ENCODE data around the gene ATP8B4.
"Not testable (repeated sequence)": the region's sequence is repeated elsewhere in the genome, so short reads cannot be mapped to it uniquely, and the experiment has no call there.

Gene ATP8B4

DNA sequence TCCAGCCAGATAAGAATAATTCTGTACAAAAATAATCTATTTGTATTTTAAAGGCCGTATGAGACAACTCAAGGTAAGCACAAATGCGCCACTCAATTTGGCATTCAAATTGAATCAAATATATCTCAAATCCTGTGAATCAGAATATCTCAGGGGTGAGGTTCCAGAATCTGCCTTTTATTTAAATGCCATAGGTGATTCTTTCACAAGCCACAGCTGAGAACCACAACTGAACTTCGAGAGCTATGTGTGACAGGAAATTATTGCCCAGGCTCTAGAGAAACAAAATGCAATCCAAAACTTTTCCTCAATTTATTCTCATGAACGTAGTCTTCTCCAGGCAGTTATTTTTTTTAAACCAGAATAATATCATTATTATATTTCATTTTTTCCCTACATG, 11.9 kb downstream of the ATP8B4 start:
- DNase-seq, result no peak

DNA sequence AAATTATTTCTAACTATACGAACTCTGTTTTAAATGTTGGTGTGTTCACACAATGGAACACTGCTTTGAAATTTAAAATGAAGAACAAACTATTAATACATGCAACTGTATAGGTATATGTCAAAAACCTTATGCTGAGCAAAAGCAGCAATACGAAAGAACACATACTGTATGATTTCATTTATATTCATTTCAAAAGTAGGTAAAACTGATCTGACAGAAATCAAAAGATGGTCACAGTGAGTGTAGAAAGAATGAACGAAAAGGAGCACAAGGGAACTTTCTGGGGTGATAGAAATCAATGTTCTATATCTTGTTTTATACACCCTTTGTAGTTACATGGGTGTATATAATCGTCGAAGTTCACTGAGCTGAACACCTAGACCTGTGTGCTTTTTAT, 12.6 kb downstream of the ATP8B4 start:
- DNase-seq, result no peak

DNA sequence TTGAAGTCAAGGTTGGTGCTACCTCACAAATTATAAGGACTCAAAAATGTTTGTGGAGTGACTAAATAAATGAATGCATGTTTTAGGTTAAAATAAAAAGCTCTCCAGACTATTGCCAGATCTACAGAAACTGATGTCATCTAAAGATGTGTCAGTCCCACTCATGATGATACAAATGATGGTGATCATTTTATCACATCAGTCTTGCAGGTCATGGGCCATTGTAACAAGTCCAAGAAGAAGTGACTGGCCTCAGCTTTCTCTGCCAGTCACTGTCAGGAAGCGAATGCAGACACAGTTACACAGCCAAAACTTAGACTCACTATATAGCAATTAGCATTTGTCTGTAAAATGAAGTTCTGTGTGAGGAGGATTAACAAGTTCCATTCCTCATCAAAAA, 18.5 kb downstream of the ATP8B4 start:
- DNase-seq, result no peak

DNA sequence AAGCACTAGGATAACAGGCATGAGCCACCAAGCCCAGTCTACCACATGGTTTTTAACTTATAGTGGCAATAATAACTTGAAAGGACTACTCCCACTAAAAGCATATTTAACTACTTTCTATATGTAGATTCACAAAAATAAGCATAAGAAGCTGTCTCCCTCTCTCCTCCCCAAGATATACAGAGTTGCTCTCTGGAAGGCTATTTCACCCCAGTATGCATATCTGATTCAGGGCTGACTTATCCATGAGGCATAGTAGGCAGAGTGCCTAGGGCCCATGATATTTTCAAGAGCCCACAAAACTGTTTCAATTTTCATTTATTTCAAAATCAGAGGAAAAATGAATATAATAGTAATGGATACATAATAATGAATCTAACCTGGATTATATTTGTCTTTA, 20.5 kb downstream of the ATP8B4 start:
- no peak for DNase-seq

DNA sequence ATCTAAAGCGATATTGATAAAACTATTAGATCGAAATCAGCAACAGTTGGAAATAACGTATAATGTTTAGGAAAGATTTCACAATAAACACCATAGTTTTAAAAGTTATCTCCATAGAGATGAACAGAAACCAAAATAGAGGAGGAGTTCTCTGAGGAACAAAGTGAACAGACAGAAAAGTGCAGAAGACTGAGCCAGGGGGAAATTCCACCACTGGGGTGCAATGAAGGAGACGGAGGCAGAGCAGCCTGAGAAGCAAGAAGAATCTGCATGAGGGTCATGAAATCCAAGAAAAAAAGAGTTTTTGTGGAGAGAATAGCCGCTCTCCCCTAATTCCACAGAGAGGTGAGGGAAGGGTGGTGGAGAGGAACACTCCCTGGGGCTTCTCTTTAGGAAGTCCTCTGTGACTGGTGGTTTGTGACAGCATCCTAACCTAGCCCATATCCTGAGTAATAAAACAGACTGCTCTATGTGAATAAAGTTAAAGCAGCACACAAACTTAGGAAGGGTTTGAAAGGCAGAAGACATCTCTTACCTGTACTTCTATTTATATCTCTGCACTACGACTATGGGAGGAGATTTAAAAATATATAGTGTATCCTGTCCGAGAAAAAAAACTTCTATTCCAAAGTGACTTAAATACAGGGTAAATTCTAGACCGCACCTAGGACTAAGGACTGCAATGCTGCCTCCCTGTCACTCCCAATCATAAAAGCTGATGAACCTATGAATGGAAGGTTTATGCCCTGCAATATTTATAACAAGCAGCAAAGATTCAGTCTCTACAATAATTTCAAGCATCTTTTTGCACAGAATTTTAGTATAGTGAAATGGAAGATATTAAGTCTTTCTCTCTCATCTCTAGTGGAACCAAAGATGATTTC, 22.9 kb downstream of the ATP8B4 start:
- no peak for DNase-seq

DNA sequence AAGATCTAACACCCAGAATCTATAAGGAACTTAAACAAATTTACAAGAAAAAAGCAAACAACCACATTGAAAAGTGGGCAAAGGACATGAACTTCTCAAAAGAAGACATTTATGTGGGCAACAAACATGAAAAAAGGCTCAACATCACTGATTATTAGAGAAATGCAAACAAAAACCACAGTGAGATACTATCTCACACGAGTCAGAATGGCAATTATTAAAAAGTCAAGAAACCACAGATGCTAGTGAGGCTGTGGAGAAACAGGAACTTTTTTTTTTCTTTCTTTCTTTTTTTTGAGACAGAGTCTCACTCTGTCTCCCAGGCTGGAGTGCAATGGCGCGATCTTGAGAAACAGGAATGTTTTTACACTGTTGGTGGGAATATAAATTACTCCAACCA, 29.6 kb downstream of the ATP8B4 start:
- DNase-seq, result not testable (repeated sequence)

GRCh38 chr15:50084932-50085331, 34.1 kb downstream of the ATP8B4 start:
- no peak for DNase-seq

DNA sequence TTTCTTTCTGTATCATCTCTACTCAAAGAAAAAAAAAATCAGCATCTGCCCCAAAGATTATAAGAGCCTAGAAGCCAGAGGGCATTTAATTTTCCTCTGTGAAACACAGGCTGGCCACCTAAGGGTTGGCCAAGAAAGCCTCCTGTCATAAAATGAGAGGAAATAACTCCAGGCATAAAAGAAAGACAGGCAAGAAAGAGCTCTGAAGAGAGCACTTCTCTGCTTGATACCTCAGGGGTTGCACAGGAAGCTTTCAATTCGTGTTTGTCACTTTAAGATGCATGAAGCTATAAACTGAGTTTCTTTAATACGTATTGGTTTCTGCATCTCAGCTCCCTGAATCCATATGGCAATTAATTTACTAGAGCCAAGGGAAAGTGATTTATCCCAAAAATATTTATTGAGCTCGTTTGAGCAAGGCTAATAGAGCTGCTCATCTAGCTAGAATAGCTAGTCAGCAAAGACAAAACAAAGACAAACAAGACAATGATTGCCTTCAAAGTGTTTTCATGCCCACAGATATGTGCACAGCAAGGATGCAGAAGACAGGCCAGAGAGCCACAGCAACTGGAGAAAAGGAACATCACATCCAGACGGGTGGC, 35.5 kb downstream of the ATP8B4 start:
- DNase-seq, result no peak

- DNase-seq, result no peak
These were observed 37.0 kb downstream of the ATP8B4 start for GRCh38 chr15:50082066-50082465.

DNA sequence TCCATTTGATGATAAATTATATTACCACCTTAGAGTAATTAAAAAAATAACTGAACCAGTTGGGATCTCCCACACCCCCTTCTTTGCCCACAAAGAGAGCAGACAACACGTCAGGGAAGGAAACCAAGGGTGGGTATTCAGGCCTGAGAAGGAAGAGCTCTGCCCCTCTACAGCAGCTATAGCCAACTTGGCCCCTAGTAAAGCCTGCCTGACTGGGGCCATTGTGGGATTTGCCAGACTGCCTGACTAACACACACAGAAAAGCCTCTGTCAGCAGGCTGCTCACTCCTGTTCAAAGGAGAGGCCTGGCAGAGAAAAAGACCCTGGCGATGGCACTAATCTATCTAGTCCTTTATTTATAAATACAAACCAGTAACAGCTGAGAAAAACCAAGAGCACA, 41.4 kb downstream of the ATP8B4 start:
- no peak for DNase-seq

DNA sequence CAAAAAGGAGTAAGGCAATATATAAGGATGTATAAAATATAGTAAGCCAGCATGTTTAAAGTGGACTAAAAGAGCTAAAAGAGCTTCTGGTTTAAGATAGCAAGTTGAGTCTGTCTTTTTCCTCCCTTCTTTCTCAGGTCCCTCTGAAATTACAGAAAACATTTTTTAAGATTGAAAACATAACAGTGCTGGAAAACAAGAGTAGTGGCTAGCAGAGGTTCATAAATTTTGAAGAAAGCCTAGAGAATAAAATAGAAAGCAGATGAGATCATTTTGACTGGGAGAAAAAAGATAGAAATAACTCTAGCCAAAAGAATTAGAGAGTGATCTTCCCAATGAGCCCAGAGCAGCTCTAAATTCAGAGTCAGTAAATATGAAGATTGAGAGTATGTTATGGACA, 41.9 kb downstream of the ATP8B4 start:
- no peak for DNase-seq

- DNase-seq, result no peak
These were observed 43.7 kb downstream of the ATP8B4 start for GRCh38 chr15:50075319-50075718.

- DNase-seq, result no peak
These were observed 47.3 kb downstream of the ATP8B4 start for GRCh38 chr15:50071551-50072258.

- no peak for DNase-seq
These were observed 51.0 kb downstream of the ATP8B4 start for GRCh38 chr15:50068016-50068415.

- DNase-seq, result no peak
These were observed 51.8 kb downstream of the ATP8B4 start for GRCh38 chr15:50067254-50067653.

- no peak for DNase-seq
These were observed 52.4 kb downstream of the ATP8B4 start for GRCh38 chr15:50066666-50067065.

DNA sequence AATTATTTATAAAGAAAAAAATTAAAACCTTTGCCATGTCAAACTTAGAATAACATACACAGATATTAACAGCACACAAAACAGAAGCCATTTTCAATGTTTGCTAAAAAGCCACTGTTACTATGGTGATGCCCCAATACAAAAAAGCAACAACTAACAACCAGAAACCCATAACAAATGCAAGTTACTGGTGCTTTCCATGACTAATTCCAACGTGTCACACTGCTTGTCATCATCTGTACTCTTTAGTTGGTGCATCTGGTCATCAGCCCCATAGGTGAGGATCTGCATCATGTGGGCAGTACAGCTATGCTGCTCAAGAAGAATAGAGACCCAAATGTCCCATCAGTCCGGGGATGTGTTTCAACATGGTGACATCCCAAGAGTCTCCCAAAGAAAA, 52.8 kb downstream of the ATP8B4 start:
- no peak for DNase-seq

DNA sequence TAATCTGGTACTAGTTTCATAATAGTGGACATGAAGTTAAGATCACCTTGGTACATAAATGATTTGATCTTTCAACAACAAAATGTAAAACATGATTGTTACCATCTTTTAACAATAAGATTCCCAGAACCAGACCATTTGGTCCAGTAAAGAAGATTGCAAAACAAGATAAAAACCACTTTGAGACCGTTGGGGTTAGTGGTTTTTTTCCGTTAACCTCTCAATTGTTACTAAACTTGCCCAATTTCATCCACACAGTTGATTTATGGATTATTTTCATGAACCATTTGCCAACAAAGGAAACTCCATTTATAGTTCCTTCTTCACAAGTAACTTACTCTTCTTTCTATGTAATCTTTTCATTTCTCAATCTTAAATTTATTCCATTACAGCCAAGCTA, 53.8 kb downstream of the ATP8B4 start:
- no peak for DNase-seq

- no peak for DNase-seq
These were observed 54.4 kb downstream of the ATP8B4 start for GRCh38 chr15:50064673-50065072.

GRCh38 chr15:50063226-50063625, 55.8 kb downstream of the ATP8B4 start:
- DNase-seq, result no peak

DNA sequence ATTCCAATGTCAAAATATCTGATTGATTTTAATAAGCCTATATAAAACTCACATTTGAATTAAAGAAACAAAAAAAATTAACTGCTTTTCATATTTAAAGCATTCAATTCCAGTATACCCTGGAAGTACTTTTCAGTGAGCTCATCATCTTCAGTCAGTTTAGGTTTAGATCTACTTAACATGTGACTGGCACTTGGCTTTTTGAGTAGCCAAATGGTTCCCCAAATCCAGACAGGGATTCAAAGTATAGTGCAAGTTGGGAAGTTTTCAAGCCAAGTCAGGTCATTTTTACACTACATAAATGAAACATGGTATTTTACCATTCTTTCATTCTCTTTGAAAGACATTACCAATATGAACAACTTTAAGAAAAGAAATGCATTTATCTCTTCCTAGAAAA, 57.5 kb downstream of the ATP8B4 start:
- no peak for DNase-seq

GRCh38 chr15:50059883-50060282, 59.1 kb downstream of the ATP8B4 start:
- no peak for DNase-seq

DNA sequence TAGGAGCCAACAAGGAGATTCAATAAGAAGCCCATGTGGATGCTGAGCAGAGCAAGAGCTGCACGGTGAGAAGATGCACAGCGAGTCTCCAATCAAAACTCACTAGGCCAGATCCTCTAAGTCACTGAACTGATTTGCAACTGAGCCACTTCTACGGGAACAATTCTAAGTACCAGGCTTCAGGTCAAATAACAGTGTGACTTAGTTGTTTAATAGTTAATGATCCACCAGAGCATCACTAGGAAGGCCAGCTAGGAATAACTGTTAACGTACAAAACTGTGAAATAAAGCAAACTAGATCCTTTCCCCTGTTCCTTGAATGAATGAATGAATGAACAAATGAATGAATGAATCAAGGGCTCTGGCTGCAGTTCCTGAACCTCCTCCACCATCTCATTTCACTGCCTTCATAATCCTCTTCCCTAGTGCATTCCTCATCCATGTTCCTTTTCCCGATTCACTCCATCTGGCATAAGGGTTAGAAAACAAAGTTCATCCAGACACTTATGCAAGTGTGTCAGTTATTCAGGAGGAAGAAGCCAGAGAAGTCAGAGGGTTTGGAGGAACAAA, 59.7 kb downstream of the ATP8B4 start:
- no peak for DNase-seq

All from NCI-H2029 treated with DMSO at 0.1 percent for 48 hours (cell line).